Omental fat pad (tissue), 4 donors: Measurements from ENCODE around the gene SYNC. TPM values are rescaled to one million over a fixed set of nuclear protein-coding genes. Genes with fewer than 3 reads are reported as not detected.

Experiments used
- ATAC-seq: fragments of 150-250 bp; one replicate; pipeline ENCODE4 v1.9.1; 2016; ENCODE audit warnings: mild to moderate bottlenecking, moderate library complexity; ENCODE audit not compliant: low FRiP score
- DNase-seq: peaks from one replicate; pipeline ENCODE4 v3.0.0-alpha.2; 2019; ENCODE audit warnings: low spot score
- CTCF ChIP-seq, 3 donors: fragments of 450-650 bp; IDR thresholded peaks; one replicate each; pipeline ENCODE4 v1.5.1; 2016 to 2017; ENCODE audit warnings: antibody characterized with exemption in 3 of 3, mild to moderate bottlenecking in 3 of 3, moderate library complexity in 2 of 3
- total RNA-seq, 4 donors: library from RNA; depleted of rRNA; stranded (reverse); fragments of >200 nt; gene quantifications; one replicate each; pipeline ENCODE4 v1.1.0, GENCODE V29; 2016

The SYNC gene
- total RNA-seq = 10 to 100 TPM; 14.8 to 27.4 (median 22.1) TPM

- DNase-seq (no peak), ATAC-seq (peak; percentile 22)
- no peak for TF ChIP-seq CTCF (IDR thresholded peaks at IDR 0.05)
These were observed at the start of gene SYNC for GRCh38 chr1:32702599-32703478. Gene SYNC (minus strand): TSS chr1:32702770. CDS start chr1:32702660, 110 bp downstream.

- TF ChIP-seq CTCF (IDR thresholded peaks at IDR 0.05) = no peak
- DNase-seq (no peak), ATAC-seq (no peak)
These were observed 47.2 kb upstream of the SYNC start for GRCh38 chr1:32749771-32750170.

- no peak for ATAC-seq
- DNase-seq = no peak
- TF ChIP-seq CTCF (IDR thresholded peaks at IDR 0.05) = no peak
These were observed 46.8 kb upstream of the SYNC start for GRCh38 chr1:32749332-32749731.

- no peak for TF ChIP-seq CTCF (IDR thresholded peaks at IDR 0.05)
- ATAC-seq = no peak
These were observed 46.4 kb upstream of the SYNC start for GRCh38 chr1:32748926-32749325.

GRCh38 chr1:32748348-32748747, 45.8 kb upstream of the SYNC start:
- no peak for ATAC-seq
- TF ChIP-seq CTCF (IDR thresholded peaks at IDR 0.05) = no peak
- no peak for DNase-seq

More at GRCh38 chr1:32748926-32749325, 46.4 kb upstream of the SYNC start:
- DNase-seq = no peak

- no peak for DNase-seq
- no peak for ATAC-seq
- TF ChIP-seq CTCF (IDR thresholded peaks at IDR 0.05) = no peak
These were observed 43.6 kb upstream of the SYNC start for GRCh38 chr1:32746130-32746529.

GRCh38 chr1:32744071-32744425, 41.5 kb upstream of the SYNC start:
- TF ChIP-seq CTCF (IDR thresholded peaks at IDR 0.05) = no peak
- ATAC-seq = no peak
- DNase-seq = no peak
